ENCODE data around the gene ZNF471. TPM values are rescaled to one million over a fixed set of nuclear protein-coding genes. Genes with fewer than 3 reads are reported as not detected.

Gene ZNF471
- total and polyA plus RNA-seq, 2 of the 13 experiments (the other 11 are each of a cell fraction or from before 2014, with no cell fraction given), result not detected

DNA sequence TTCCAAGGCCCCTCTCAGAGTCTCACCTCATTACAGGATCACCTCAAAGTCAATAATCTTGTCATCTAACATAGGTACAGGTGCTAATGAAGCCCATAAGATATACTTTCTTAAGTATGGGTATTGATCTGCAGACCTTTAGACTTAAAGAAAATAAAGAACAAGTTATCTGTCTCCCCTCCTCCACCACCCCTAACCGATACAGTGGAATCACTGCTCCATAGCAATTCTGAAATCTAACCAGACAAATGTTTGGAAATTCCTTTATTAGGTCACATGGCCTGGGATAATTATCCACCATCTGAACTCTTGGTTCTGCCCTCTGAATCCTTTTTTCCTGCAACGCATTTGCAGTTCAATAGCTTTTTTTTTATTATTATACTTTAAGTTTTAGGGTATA, 55.1 kb downstream of the ZNF471 start:
- 0% methylated on average over 2 of the region's 2 CpGs for WGBS (ENCODE audit: low lambda C conversion rate)
- in situ Hi-C loops (cut with HindIII; ENCODE audit: extremely low pct_ligation_motif_present, low pct_unique_long_range_greater_than_20kb), result no loop called here
- H3K9me3 ChIP-seq (ENCODE audit: low read length), result peaks cover 95% of the 10 kb centered on the region
- FAIRE-seq (no peak), ATAC-seq (no peak), DNase-seq (ENCODE audit: low spot score) (no peak)
- no peaks in the 10 kb centered on the region for H3K79me2 ChIP-seq (ENCODE audit: insufficient read depth, low read length)
- ChIA-PET CTCF (ENCODE audit: low intra/inter-chr PET ratio, low total read pairs) (no interaction called here), POLR2A (no interaction called here)
- no peak overlapping the region for H2AFZ ChIP-seq (ENCODE audit: low read length)
- H4K20me1 ChIP-seq (ENCODE audit: insufficient read depth, low read length), result no peaks in the 10 kb centered on the region
- H3K4me2 ChIP-seq (ENCODE audit: low read depth, low read length), result no peak overlapping the region
- no peak overlapping the region for H3K9ac ChIP-seq (ENCODE audit: insufficient read depth, low read depth, low read length)
- intact Hi-C loops (cut with micrococcal nuclease; ENCODE audit: unreplicated experiment), result no loop called here
- H3K4me3 ChIP-seq (replicated peaks in 1 of 3; ENCODE audit: insufficient read depth in 1 of 3, low read depth in 2 of 3, low read length in 3 of 3), result no peak overlapping the region
- BruUV-seq (replicated peaks), result no TSS peak
- no peaks in the 10 kb centered on the region for H3K4me1 ChIP-seq (ENCODE audit: insufficient read depth, low read length)
- H3K27ac ChIP-seq (ENCODE audit: extremely low read length, insufficient read depth, low read length), result no peak overlapping the region
- H3K27me3 ChIP-seq (ENCODE audit: control insufficient read depth in 1 of 2, insufficient read depth in 2 of 2, low read length in 2 of 2), result no peaks in the 10 kb centered on the region
- TF ChIP-seq SRF (IDR thresholded peaks at IDR 0.05; ENCODE audit: low read depth, low read length) (no peak), ZNF207 (IDR thresholded peaks at IDR 0.05; ENCODE audit: borderline replicate concordance) (no peak), ZNF383 (CRISPR knock-in tag; IDR thresholded peaks at IDR 0.05; ENCODE audit: borderline replicate concordance) (no peak), PHF5A (CRISPR knock-in tag; IDR thresholded peaks at IDR 0.05; ENCODE audit: low read depth, unreplicated experiment) (no peak), ZNF484 (CRISPR knock-in tag; IDR thresholded peaks at IDR 0.05; ENCODE audit: borderline replicate concordance, low read depth) (no peak), KDM5B (CRISPR knock-in tag; IDR thresholded peaks at IDR 0.05; ENCODE audit: borderline replicate concordance) (no peak), ELF4 (CRISPR knock-in tag; IDR thresholded peaks at IDR 0.05; ENCODE audit: borderline replicate concordance) (no peak), BCL6 (CRISPR knock-in tag; IDR thresholded peaks at IDR 0.05) (no peak), ZNF850 (CRISPR knock-in tag; conservative IDR thresholded peaks at IDR 0.05) (no peak), NKX3-1 (CRISPR knock-in tag; IDR thresholded peaks at IDR 0.05) (no peak), ZBTB8A (CRISPR knock-in tag; IDR thresholded peaks at IDR 0.05; ENCODE audit: borderline replicate concordance, low read depth) (no peak), TRIM24 (CRISPR knock-in tag; IDR thresholded peaks at IDR 0.05) (no peak), HES4 (CRISPR knock-in tag; IDR thresholded peaks at IDR 0.05; ENCODE audit: borderline replicate concordance) (no peak), ZNF781 (CRISPR knock-in tag; IDR thresholded peaks at IDR 0.05; ENCODE audit: borderline replicate concordance, not compliant biosample characterization) (no peak), KLF16 (CRISPR knock-in tag; IDR thresholded peaks at IDR 0.05) (no peak), ZNF790 (CRISPR knock-in tag; IDR thresholded peaks at IDR 0.05; ENCODE audit: borderline replicate concordance) (no peak)
- TF ChIP-seq, protein P1, sequence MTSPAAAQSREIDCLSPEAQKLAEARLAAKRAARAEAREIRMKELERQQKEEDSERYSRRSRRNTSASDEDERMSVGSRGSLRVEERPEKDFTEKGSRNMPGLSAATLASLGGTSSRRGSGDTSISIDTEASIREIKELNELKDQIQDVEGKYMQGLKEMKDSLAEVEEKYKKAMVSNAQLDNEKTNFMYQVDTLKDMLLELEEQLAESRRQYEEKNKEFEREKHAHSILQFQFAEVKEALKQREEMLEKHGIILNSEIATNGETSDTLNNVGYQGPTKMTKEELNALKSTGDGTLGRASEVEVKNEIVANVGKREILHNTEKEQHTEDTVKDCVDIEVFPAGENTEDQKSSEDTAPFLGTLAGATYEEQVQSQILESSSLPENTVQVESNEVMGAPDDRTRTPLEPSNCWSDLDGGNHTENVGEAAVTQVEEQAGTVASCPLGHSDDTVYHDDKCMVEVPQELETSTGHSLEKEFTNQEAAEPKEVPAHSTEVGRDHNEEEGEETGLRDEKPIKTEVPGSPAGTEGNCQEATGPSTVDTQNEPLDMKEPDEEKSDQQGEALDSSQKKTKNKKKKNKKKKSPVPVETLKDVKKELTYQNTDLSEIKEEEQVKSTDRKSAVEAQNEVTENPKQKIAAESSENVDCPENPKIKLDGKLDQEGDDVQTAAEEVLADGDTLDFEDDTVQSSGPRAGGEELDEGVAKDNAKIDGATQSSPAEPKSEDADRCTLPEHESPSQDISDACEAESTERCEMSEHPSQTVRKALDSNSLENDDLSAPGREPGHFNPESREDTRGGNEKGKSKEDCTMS (CRISPR knock-in tag; conservative IDR thresholded peaks at IDR 0.05), result no peak
- TF ChIP-seq, protein P2, sequence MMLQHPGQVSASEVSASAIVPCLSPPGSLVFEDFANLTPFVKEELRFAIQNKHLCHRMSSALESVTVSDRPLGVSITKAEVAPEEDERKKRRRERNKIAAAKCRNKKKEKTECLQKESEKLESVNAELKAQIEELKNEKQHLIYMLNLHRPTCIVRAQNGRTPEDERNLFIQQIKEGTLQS (CRISPR knock-in tag; IDR thresholded peaks at IDR 0.05), result no peak
- TF ChIP-seq, protein P3, sequence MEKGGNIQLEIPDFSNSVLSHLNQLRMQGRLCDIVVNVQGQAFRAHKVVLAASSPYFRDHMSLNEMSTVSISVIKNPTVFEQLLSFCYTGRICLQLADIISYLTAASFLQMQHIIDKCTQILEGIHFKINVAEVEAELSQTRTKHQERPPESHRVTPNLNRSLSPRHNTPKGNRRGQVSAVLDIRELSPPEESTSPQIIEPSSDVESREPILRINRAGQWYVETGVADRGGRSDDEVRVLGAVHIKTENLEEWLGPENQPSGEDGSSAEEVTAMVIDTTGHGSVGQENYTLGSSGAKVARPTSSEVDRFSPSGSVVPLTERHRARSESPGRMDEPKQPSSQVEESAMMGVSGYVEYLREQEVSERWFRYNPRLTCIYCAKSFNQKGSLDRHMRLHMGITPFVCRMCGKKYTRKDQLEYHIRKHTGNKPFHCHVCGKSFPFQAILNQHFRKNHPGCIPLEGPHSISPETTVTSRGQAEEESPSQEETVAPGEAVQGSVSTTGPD (CRISPR knock-in tag; IDR thresholded peaks at IDR 0.05), result no peak
- TF ChIP-seq, protein P4, sequence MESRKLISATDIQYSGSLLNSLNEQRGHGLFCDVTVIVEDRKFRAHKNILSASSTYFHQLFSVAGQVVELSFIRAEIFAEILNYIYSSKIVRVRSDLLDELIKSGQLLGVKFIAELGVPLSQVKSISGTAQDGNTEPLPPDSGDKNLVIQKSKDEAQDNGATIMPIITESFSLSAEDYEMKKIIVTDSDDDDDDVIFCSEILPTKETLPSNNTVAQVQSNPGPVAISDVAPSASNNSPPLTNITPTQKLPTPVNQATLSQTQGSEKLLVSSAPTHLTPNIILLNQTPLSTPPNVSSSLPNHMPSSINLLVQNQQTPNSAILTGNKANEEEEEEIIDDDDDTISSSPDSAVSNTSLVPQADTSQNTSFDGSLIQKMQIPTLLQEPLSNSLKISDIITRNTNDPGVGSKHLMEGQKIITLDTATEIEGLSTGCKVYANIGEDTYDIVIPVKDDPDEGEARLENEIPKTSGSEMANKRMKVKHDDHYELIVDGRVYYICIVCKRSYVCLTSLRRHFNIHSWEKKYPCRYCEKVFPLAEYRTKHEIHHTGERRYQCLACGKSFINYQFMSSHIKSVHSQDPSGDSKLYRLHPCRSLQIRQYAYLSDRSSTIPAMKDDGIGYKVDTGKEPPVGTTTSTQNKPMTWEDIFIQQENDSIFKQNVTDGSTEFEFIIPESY (CRISPR knock-in tag; IDR thresholded peaks at IDR 0.05), result no peak
- no peaks in the 10 kb centered on the region for H3K36me3 ChIP-seq (replicated peaks in 1 of 2; ENCODE audit: control insufficient read depth in 1 of 2, insufficient read depth in 2 of 2, low read length in 2 of 2)

Data from HepG2 (cell line).